Thyroid gland (tissue), 4 donors: ENCODE data around the gene KLK15.

Experiments
- CTCF ChIP-seq, 6 experiments: fragments of 200-600 bp in 3 of 6; fragments of 450-650 bp in 3 of 6; sonication (generic) in 3 of 6; IDR thresholded peaks; one replicate each; pipeline ENCODE4 v1.5.1; 2016 to 2019; ENCODE audit warnings: antibody characterized with exemption in 6 of 6, mild to moderate bottlenecking in 2 of 6, inconsistent platforms in 1 of 6, moderate library complexity in 1 of 6
- POLR2A ChIP-seq, 2 donors: fragments of 450-650 bp; IDR thresholded peaks; one replicate each; pipeline ENCODE4 v1.6.1; 2017; ENCODE audit warnings: antibody characterized with exemption in 2 of 2, mild to moderate bottlenecking in 2 of 2, moderate library complexity in 1 of 2

GRCh38 chr19:50779504-50780457 lies 53.6 kb downstream of the KLK15 start:
- no peak for TF ChIP-seq CTCF (IDR thresholded peaks at IDR 0.05)
- TF ChIP-seq POLR2A (IDR thresholded peaks at IDR 0.05), result no peak
